K562 (cell line): ENCODE data around the gene TMC2. TPM values are rescaled to one million over a fixed set of nuclear protein-coding genes. Genes with fewer than 3 reads are reported as not detected.

Experiments
- ATAC-seq: fragments of 200-7000 bp; cut with Tn5 transposase; 3 replicates; pipeline ENCODE4 v1.9.1; 2020; ENCODE audit warnings: moderate library complexity
- BruUV-seq: library from RNA; stranded (reverse); fragments of 400-500 nt; replicated peaks from 2 replicates; lab custom pipeline; 2021; lab: Mats Ljungman, UMichigan
- CTCF ChIA-PET: fragments of 300-600 bp; formaldehyde crosslinking; extraction: SDS; loops from one replicate; lab custom pipeline; 2021; ENCODE audit warnings: low intra/inter-chr PET ratio; lab: Yijun Ruan, JAX
- POLR2A ChIA-PET: fragments of 300-600, 350-650 bp; sonication (Branson Sonifier 250); formaldehyde crosslinking; extraction: SDS; loops from one replicate; lab custom pipeline; 2021; ENCODE audit warnings: antibody characterized with exemption, inconsistent platforms; lab: Yijun Ruan, JAX
- DNase-seq, 4 experiments: peaks; one replicate each; pipeline versions ENCODE4 v3.0.0 to v3.0.0-alpha.2; 2011 to 2018; ENCODE audit warnings: low spot score in 3 of 4, mixed read lengths in 3 of 4; ENCODE audit errors: extremely low read depth in 1 of 4
- FAIRE-seq: peaks from 2 replicates; lab custom pipeline; 2011; peaks lifted over from hg19 to GRCh38; lab: Jason Lieb, UNC
- H2AFZ ChIP-seq: 2 replicates; pipeline ENCODE4 v1.6.0; 2011; ENCODE audit warnings: low read depth, low read length, control low read depth, inconsistent platforms
- H3K27ac ChIP-seq: fragments of 200-600 bp; 3 replicates; pipeline ENCODE4 v1.8.0; 2011; ENCODE audit warnings: low read depth, mild to moderate bottlenecking, control low read depth, inconsistent platforms, low read length, moderate library complexity, mixed read lengths; ENCODE audit errors: extremely low read depth
- H3K27me3 ChIP-seq, 2 experiments: fragments of 300-600 bp in 1 of 2; 2 replicates in 1 of 2; 3 replicates in 1 of 2; pipeline versions ENCODE4 v1.6.0 to v1.8.0; 2011; ENCODE audit warnings: inconsistent platforms in 2 of 2, low read length in 2 of 2, mild to moderate bottlenecking in 1 of 2, mixed read lengths in 1 of 2, moderate library complexity in 1 of 2; ENCODE audit not compliant: control insufficient read depth in 2 of 2, insufficient read depth in 2 of 2
- H3K36me3 ChIP-seq: fragments of 300-600 bp; 3 replicates; pipeline ENCODE4 v1.8.0; 2011; ENCODE audit warnings: mild to moderate bottlenecking, low read length, inconsistent platforms; ENCODE audit not compliant: control insufficient read depth, insufficient read depth
- H3K4me1 ChIP-seq, 2 experiments: fragments of 200-600 bp in 1 of 2; replicated peaks in 1 of 2; 2 replicates in 1 of 2; 3 replicates in 1 of 2; pipeline versions ENCODE4 v1.5.1 to v1.8.0; 2011; ENCODE audit warnings: inconsistent platforms in 2 of 2, low read length in 2 of 2, mild to moderate bottlenecking in 1 of 2, mixed read lengths in 1 of 2, moderate library complexity in 1 of 2; ENCODE audit not compliant: control insufficient read depth in 2 of 2, insufficient read depth in 2 of 2
- H3K4me2 ChIP-seq: 2 replicates; pipeline ENCODE4 v1.6.1; 2011; ENCODE audit warnings: low read length, control low read depth, inconsistent platforms, mixed read lengths; ENCODE audit not compliant: insufficient read depth
- H3K4me3 ChIP-seq: fragments of 200-600 bp; sonication (generic), shearing (Covaris generic); 2 replicates; pipeline ENCODE4 v1.5.1; 2016; ENCODE audit warnings: control low read depth, inconsistent platforms
- H3K79me2 ChIP-seq: fragments of 200-600 bp; 3 replicates; pipeline ENCODE4 v1.8.0; 2011; ENCODE audit warnings: low read length, inconsistent platforms; ENCODE audit not compliant: control insufficient read depth, insufficient read depth
- H3K9ac ChIP-seq, 2 experiments: 2 replicates each; pipeline versions ENCODE4 v1.6.0 to v1.6.1; 2011; ENCODE audit warnings: low read depth in 2 of 2, low read length in 2 of 2, control low read depth in 1 of 2, inconsistent platforms in 1 of 2, mild to moderate bottlenecking in 1 of 2, mixed read lengths in 1 of 2; ENCODE audit not compliant: insufficient read depth in 1 of 2
- H3K9me1 ChIP-seq: one replicate; pipeline ENCODE4 v1.6.0; 2011; ENCODE audit warnings: inconsistent platforms, mild to moderate bottlenecking, low read length, moderate library complexity; ENCODE audit not compliant: control insufficient read depth, insufficient read depth
- H3K9me3 ChIP-seq: replicated peaks from 2 replicates; pipeline ENCODE4 v1.5.1; 2011; ENCODE audit warnings: low read depth, low read length, inconsistent platforms; ENCODE audit not compliant: control insufficient read depth, insufficient read depth
- H4K20me1 ChIP-seq: replicated peaks from 2 replicates; pipeline ENCODE4 v1.6.1; 2011; ENCODE audit warnings: low read length, inconsistent platforms, mixed read lengths; ENCODE audit not compliant: control insufficient read depth, insufficient read depth
- EGR1 ChIP-seq: fragments of 450-650 bp; conservative IDR thresholded peaks from 2 replicates; pipeline ENCODE4 v1.6.1; 2017; ENCODE audit warnings: mild to moderate bottlenecking
- ETV5 ChIP-seq: sonication (generic); formaldehyde crosslinking; IDR thresholded peaks from 2 replicates; pipeline ENCODE4 v1.4.0; 2020; ENCODE audit warnings: low read depth, mild to moderate bottlenecking, missing genetic modification reagents
- HIVEP1 ChIP-seq: fragments of 250-450 bp; sonication (Bioruptor Pico); IDR thresholded peaks from 2 replicates; pipeline ENCODE4 v1.4.0; 2020; ENCODE audit warnings: mild to moderate bottlenecking
- MAFF ChIP-seq: IDR thresholded peaks from 2 replicates; pipeline ENCODE4 v1.6.1; 2012; ENCODE audit warnings: low read length, improper control_type of control experiment
- MTA3 ChIP-seq: fragments of 450-650 bp; formaldehyde crosslinking; IDR thresholded peaks from 2 replicates; pipeline ENCODE4 v1.6.1; 2017; ENCODE audit warnings: mild to moderate bottlenecking, borderline replicate concordance
- NR2C2 ChIP-seq, 2 experiments: fragments of 200-800 bp in 1 of 2; sonication (Bioruptor generic) in 1 of 2; sonication (generic) in 1 of 2; formaldehyde crosslinking in 1 of 2; IDR thresholded peaks; 2 replicates each; pipeline versions ENCODE4 v1.6.1 to v1.8.0; 2016 to 2022; ENCODE audit warnings: mild to moderate bottlenecking in 1 of 2, missing compliant biosample characterization in 1 of 2, missing genetic modification characterization in 1 of 2, missing genetic modification reagents in 1 of 2
- POLR2G ChIP-seq: fragments of 200-400 bp; formaldehyde crosslinking; IDR thresholded peaks from 2 replicates; pipeline ENCODE4 v1.6.1; 2017; ENCODE audit warnings: low read depth, mild to moderate bottlenecking, antibody characterized with exemption, low read length, moderate library complexity
- REST ChIP-seq, 2 experiments: fragments of 450-650 bp; formaldehyde crosslinking in 1 of 2; IDR thresholded peaks; 2 replicates each; pipeline versions ENCODE4 v1.4.0 to v1.6.1; 2014 to 2020; ENCODE audit warnings: mild to moderate bottlenecking in 2 of 2, borderline replicate concordance in 1 of 2, low read depth in 1 of 2
- SNIP1 ChIP-seq: fragments of 450-650 bp; IDR thresholded peaks from 2 replicates; pipeline ENCODE4 v1.7.1; 2017; ENCODE audit warnings: low read depth, mild to moderate bottlenecking
- ZFX ChIP-seq: sonication (generic); formaldehyde crosslinking; IDR thresholded peaks from 2 replicates; pipeline ENCODE4 v1.8.0; 2022; ENCODE audit warnings: mild to moderate bottlenecking, missing genetic modification reagents, moderate library complexity
- ZNF354B ChIP-seq: fragments of 250-450 bp; sonication (Bioruptor Pico); IDR thresholded peaks from 2 replicates; pipeline ENCODE4 v1.4.0; 2020
- WGBS: fragments of 100-300 bp; shearing (Covaris generic); methylation state at CpG from one replicate; pipeline ENCODE4 v1.1.6; 2016; ENCODE audit warnings: low coverage, mixed read lengths; ENCODE audit not compliant: insufficient coverage; ENCODE audit errors: missing lambda C conversion rate; 5-methylcytosine and 5-hydroxymethylcytosine counted together
- in situ Hi-C: fragments of 300-500 bp; cut with MboI; formaldehyde crosslinking; loops from 4 replicates; pipeline ENCODE4 v1.15.0; 2018; ENCODE audit warnings: inconsistent platforms, mixed read lengths
- intact Hi-C: fragments of 100-400 bp; cut with micrococcal nuclease; formaldehyde crosslinking; loops from 2 replicates; pipeline ENCODE4 v1.14.2; 2022
- polyA plus RNA-seq, 8 experiments: library from polyadenylated mRNA; depleted of rRNA in 4 of 8; stranded (reverse) in 5 of 8; unstranded in 3 of 8; fragments of >200 nt; fragmentation: Nextera tagmentation in 2 of 8; fragmentation: Illumina TruSeq in 1 of 8; extraction: Ambion mirVana in 2 of 8; extraction: Trizol in 1 of 8; gene quantifications; 2 replicates each; pipeline versions ENCODE4 v1.2.1 to v1.2.3, GENCODE V29; 2011 to 2014; ENCODE audit warnings: inconsistent platforms in 1 of 8, missing spikeins in 1 of 8
- total RNA-seq, 7 experiments: library from RNA; depleted of rRNA in 6 of 7; stranded (reverse); fragments of >200 nt in 6 of 7; fragmentation: Illumina TruSeq in 2 of 7; extraction: Trizol in 2 of 7; gene quantifications; 2 replicates each; pipeline versions ENCODE4 v1.2.1 to v1.2.3, GENCODE V29; 2011 to 2021; ENCODE audit warnings: low replicate concordance in 1 of 7

Gene TMC2
- total and polyA plus RNA-seq, 9 of the 15 experiments (the other 6 are each of a cell fraction or from before 2014, with no cell fraction given), result not detected

GRCh38 chr20:2524709-2525506 lies 11.5 kb upstream of the TMC2 start:
- WGBS, result 1% methylated on average over 33 of the region's 64 CpGs
- TF ChIP-seq ZFX (CRISPR knock-in tag), result peak; percentile 71
- TF ChIP-seq ZNF354B, result no peak
- no peak for TF ChIP-seq REST (IDR thresholded peaks at IDR 0.05; ENCODE audit: borderline replicate concordance)
- TF ChIP-seq REST (CRISPR knock-in tag; IDR thresholded peaks at IDR 0.05; ENCODE audit: low read depth), result no peak
- TF ChIP-seq EGR1, result no peak
- TF ChIP-seq MAFF, result no peak
- 0 out of 2 replicates have a peak, but pooled peaks have one; percentile 15 for TF ChIP-seq MTA3
- TF ChIP-seq POLR2G, result peak; percentile 82
- TF ChIP-seq SNIP1, result no peak
- no peak for TF ChIP-seq HIVEP1 (CRISPR knock-in tag)
- TF ChIP-seq ETV5 (CRISPR knock-in tag), result no peak
- TF ChIP-seq NR2C2 (CRISPR knock-in tag; IDR thresholded peaks at IDR 0.05), result no peak
- TF ChIP-seq NR2C2 (tag; IDR thresholded peaks at IDR 0.05), result no peak

More at GRCh38 chr20:2524709-2525506, 11.5 kb upstream of the TMC2 start:
- DNase-seq (peak; percentile 34 to 68 (median 50)), FAIRE-seq (no peak), ATAC-seq (peak; percentile 73)
- intact Hi-C loops (loop anchor here (5.0 kb wide), 1 partner anchor 127 kb away; the partner anchor contains the start of gene NOP56), in situ Hi-C loops (loop anchor here (5.0 kb wide), 1 partner anchor 53 kb away; the partner anchor contains the start of gene SNRPB)
- ChIA-PET CTCF (no interaction called here), POLR2A (interaction anchor here (0.7 to 1.5 kb wide), 8 partner anchors 17 to 132 kb away, joined by 3 to 12 read pairs (median 4); partner anchors contain the start of gene NOP56)
- BruUV-seq, result TSS peak; percentile 99
- Histone ChIP-seq H3K4me2 (peak overlapping the region; percentile 84), H3K79me2 (peaks cover 10% of the 10 kb centered on the region; the same call in 1 of the 3 replicates), H3K4me1 (peaks cover 8 to 16% of the 10 kb centered on the region in 2 experiments; a peak in 4 of 5 replicates), H3K27ac (peak overlapping the region; percentile 94), H3K9ac (peak overlapping the region; percentile 90 to 97), H3K4me3 (peak overlapping the region; percentile 66), H3K36me3 (no peaks in the 10 kb centered on the region), H3K27me3 (no peaks in the 10 kb centered on the region), H3K9me3 (no peaks in the 10 kb centered on the region), H2AFZ (peak overlapping the region; percentile 81), H3K9me1 (no peaks in the 10 kb centered on the region), H4K20me1 (no peaks in the 10 kb centered on the region)
